Naive thymus-derived CD8-positive, alpha-beta T cell (primary cell): ENCODE measurements around the gene ATP2A1. TPM values are rescaled to one million over a fixed set of nuclear protein-coding genes. Genes with fewer than 3 reads are reported as not detected.

Experiments used
- ATAC-seq, 2 donors: fragments of 150-1000 bp; cut with Tn5 transposase in 1 of 2; sonication (Bioruptor Pico), chemical (Tn5 transposase) in 1 of 2; 1 replicate in 1 of 2; 2 replicates in 1 of 2; pipeline ENCODE4 v1.10.0; 2021; ENCODE audit warnings: mild to moderate bottlenecking in 2 of 2, moderate library complexity in 2 of 2
- POLR2A ChIA-PET: fragments of 350-600 bp; sonication (Branson Sonifier 250); formaldehyde crosslinking; loops from one replicate; lab custom pipeline; 2021; ENCODE audit warnings: antibody characterized with exemption; lab: Charles Lee
- DNase-seq, 10 donors: peaks; one replicate each; pipeline versions ENCODE4 v3.0.0 to v3.0.0-alpha.2; 2020 to 2022
- H3K27ac Mint-ChIP-seq, 10 donors: one replicate each; pipeline ENCODE4 v1.8.0; 2020 to 2022; ENCODE audit warnings: mild to moderate bottlenecking in 10 of 10, mixed read lengths in 10 of 10, moderate library complexity in 4 of 10, inconsistent platforms in 1 of 10
- H3K27me3 Mint-ChIP-seq, 5 donors: one replicate each; pipeline ENCODE4 v1.8.0; 2021 to 2022; ENCODE audit warnings: mixed read lengths in 5 of 5
- H3K36me3 Mint-ChIP-seq, 3 donors: one replicate each; pipeline ENCODE4 v1.8.0; 2020 to 2022; ENCODE audit warnings: mixed read lengths in 3 of 3, mild to moderate bottlenecking in 2 of 3, inconsistent platforms in 1 of 3
- H3K4me1 Mint-ChIP-seq, 4 donors: one replicate each; pipeline ENCODE4 v1.8.0; 2021 to 2022; ENCODE audit warnings: mixed read lengths in 4 of 4
- H3K4me3 Mint-ChIP-seq, 10 donors: one replicate each; pipeline ENCODE4 v1.8.0; 2020 to 2022; ENCODE audit warnings: mild to moderate bottlenecking in 10 of 10, mixed read lengths in 10 of 10, moderate library complexity in 6 of 10, inconsistent platforms in 1 of 10
- H3K9me3 Mint-ChIP-seq, 9 donors: one replicate each; pipeline ENCODE4 v1.8.0; 2020 to 2022; ENCODE audit warnings: mixed read lengths in 9 of 9, mild to moderate bottlenecking in 3 of 9, inconsistent platforms in 1 of 9, moderate library complexity in 1 of 9
- polyA plus RNA-seq, 3 donors: library from polyadenylated mRNA; unstranded; fragments of 300-500 nt; fragmentation: Illumina TruSeq; gene quantifications; one replicate each; pipeline ENCODE4 v1.2.3, GENCODE V29; 2021
- total RNA-seq, 8 experiments: library from RNA in 2 of 8; stranded (reverse) in 2 of 8; gene quantifications; one replicate each; pipeline ENCODE4 v1.2.3 and lab custom pipeline; 2021 to 2026

The ATP2A1 gene
- total and polyA plus RNA-seq, 5 experiments from 2014 or later = 0.58 to 1.2 TPM; not detected in 3

- Mint-ChIP-seq H3K27me3 (no peaks in the 10 kb centered on the region), H3K9me3 (no peaks in the 10 kb centered on the region), H3K4me1 (peaks cover 7 to 12% (median 9%) of the 10 kb centered on the region in 4 donors), H3K27ac (peak overlapping the region in 6 of 10 donors; percentile 34 to 73 (median 62)), H3K36me3 (peaks cover 0 to 73% (median 2%) of the 10 kb centered on the region in 3 donors), H3K4me3 (no peak overlapping the region)
- ATAC-seq (no peak), DNase-seq (no peak)
- POLR2A ChIA-PET = interaction anchor here (1.3 kb wide), 1 partner anchor 13 kb away, joined by 3 read pairs; no protein-coding TSS in a partner anchor
Observed at GRCh38 chr16:28839899-28840298, 38.4 kb upstream of the ATP2A1 start.

GRCh38 chr16:28842696-28843095, 35.6 kb upstream of the ATP2A1 start:
- Mint-ChIP-seq H3K9me3 (no peaks in the 10 kb centered on the region), H3K27me3 (no peaks in the 10 kb centered on the region), H3K27ac (peak overlapping the region in 4 of 10 donors; percentile 52 to 80 (median 71)), H3K4me3 (peak overlapping the region in 2 of 10 donors; percentile 33 to 50), H3K36me3 (peaks cover 0 to 49% (median 0%) of the 10 kb centered on the region in 3 donors), H3K4me1 (peaks cover 24 to 35% (median 31%) of the 10 kb centered on the region in 4 donors)
- ATAC-seq (no peak), DNase-seq (no peak)
- POLR2A ChIA-PET = interaction anchor here (1.2 to 10.6 kb wide), 5 partner anchors 11 to 82 kb away, joined by 3 to 165 read pairs (median 4); partner anchors contain the start of genes ATXN2L, RABEP2 and SH2B1

GRCh38 chr16:28843766-28844165, 34.5 kb upstream of the ATP2A1 start:
- no peaks in the 10 kb centered on the region for H3K9me3 Mint-ChIP-seq
- peak overlapping the region in 3 of 10 donors; percentile 36 to 92 (median 88) for H3K4me3 Mint-ChIP-seq
- H3K27me3 Mint-ChIP-seq = no peaks in the 10 kb centered on the region
- ATAC-seq (no peak), DNase-seq (no peak)
- peak overlapping the region in 5 of 10 donors; percentile 1 to 75 (median 28) for H3K27ac Mint-ChIP-seq
- POLR2A ChIA-PET = interaction anchor here (1.1 to 10.6 kb wide), 6 partner anchors 8 to 83 kb away, joined by 3 to 165 read pairs (median 5); partner anchors contain the start of genes ATXN2L, RABEP2 and SH2B1
- H3K4me1 Mint-ChIP-seq = peaks cover 23 to 37% (median 31%) of the 10 kb centered on the region in 4 donors
- H3K36me3 Mint-ChIP-seq = peaks cover 0 to 41% (median 0%) of the 10 kb centered on the region in 3 donors

GRCh38 chr16:28844226-28844885, 33.9 kb upstream of the ATP2A1 start:
- POLR2A ChIA-PET = interaction anchor here (0.9 to 10.6 kb wide), 8 partner anchors 9 to 82 kb away, joined by 3 to 165 read pairs (median 6); partner anchors contain the start of genes ATXN2L, RABEP2 and SH2B1
- Mint-ChIP-seq H3K36me3 (peaks cover 0 to 41% (median 0%) of the 10 kb centered on the region in 3 donors), H3K4me3 (peak overlapping the region; percentile 88 to 97 (median 92)), H3K4me1 (peaks cover 23 to 38% (median 31%) of the 10 kb centered on the region in 4 donors), H3K9me3 (no peaks in the 10 kb centered on the region), H3K27me3 (no peaks in the 10 kb centered on the region), H3K27ac (peak overlapping the region; percentile 61 to 97 (median 90))
- ATAC-seq = no peak
- no peak for DNase-seq

GRCh38 chr16:28845293-28845692, 33.0 kb upstream of the ATP2A1 start:
- H3K4me3 Mint-ChIP-seq = peak overlapping the region; percentile 88 to 97 (median 92)
- peak overlapping the region; percentile 90 to 98 (median 96) for H3K27ac Mint-ChIP-seq
- POLR2A ChIA-PET = interaction anchor here (0.9 to 10.6 kb wide), 10 partner anchors 13 to 354 kb away, joined by 3 to 165 read pairs (median 8); partner anchors contain the start of genes ATP2A1, ATXN2L, CLN3 and RABEP2
- no peaks in the 10 kb centered on the region for H3K9me3 Mint-ChIP-seq
- H3K4me1 Mint-ChIP-seq = peaks cover 23 to 38% (median 31%) of the 10 kb centered on the region in 4 donors
- ATAC-seq (no peak), DNase-seq (no peak)
- H3K36me3 Mint-ChIP-seq = peaks cover 0 to 41% (median 0%) of the 10 kb centered on the region in 3 donors
- H3K27me3 Mint-ChIP-seq = no peaks in the 10 kb centered on the region

- no peak for ATAC-seq
- Mint-ChIP-seq H3K36me3 (peaks cover 0 to 41% (median 0%) of the 10 kb centered on the region in 3 donors), H3K27me3 (no peaks in the 10 kb centered on the region), H3K9me3 (no peaks in the 10 kb centered on the region), H3K4me3 (peak overlapping the region; percentile 88 to 97 (median 92)), H3K4me1 (peaks cover 23 to 38% (median 31%) of the 10 kb centered on the region in 4 donors), H3K27ac (peak overlapping the region; percentile 90 to 98 (median 96))
- POLR2A ChIA-PET = interaction anchor here (0.5 to 10.6 kb wide), 11 partner anchors 9 to 354 kb away, joined by 3 to 165 read pairs (median 8); partner anchors contain the start of genes ATP2A1, ATXN2L, CLN3 and RABEP2
- no peak for DNase-seq
Observed at GRCh38 chr16:28845761-28846079, 32.6 kb upstream of the ATP2A1 start.

- Mint-ChIP-seq H3K27ac (peak within 1 kb of the TSS; percentile 90 to 98 (median 96)), H3K36me3 (peaks cover 0 to 40% (median 0%) of the 10 kb centered on the region in 3 donors), H3K4me3 (peak within 1 kb of the TSS; percentile 88 to 97 (median 92)), H3K4me1 (peaks cover 25 to 38% (median 31%) of the 10 kb centered on the region in 4 donors), H3K9me3 (no peaks in the 10 kb centered on the region), H3K27me3 (no peaks in the 10 kb centered on the region)
- ATAC-seq (peak; percentile 92 to 94), DNase-seq (peak; percentile 93 to 99 (median 98))
- POLR2A ChIA-PET = interaction anchor here (0.5 to 10.6 kb wide), 14 partner anchors 10 to 658 kb away, joined by 3 to 165 read pairs (median 5); partner anchors contain the start of genes ATP2A1, ATXN2L, CLN3 and NFATC2IP
Observed at GRCh38 chr16:28846080-28846932, 32.0 kb upstream of the ATP2A1 start, which contains the start of gene TUFM. Gene TUFM, minus strand, starts transcription at chr16:28846348. Its CDS starts 79 bp downstream, at chr16:28846269.

GRCh38 chr16:28846933-28847273, 31.4 kb upstream of the ATP2A1 start:
- H3K27me3 Mint-ChIP-seq = no peaks in the 10 kb centered on the region
- H3K9me3 Mint-ChIP-seq = no peaks in the 10 kb centered on the region

GRCh38 chr16:28858421-28858820, 19.9 kb upstream of the ATP2A1 start:
- H3K9me3 Mint-ChIP-seq = no peaks in the 10 kb centered on the region

More at GRCh38 chr16:28846933-28847273, 31.4 kb upstream of the ATP2A1 start:
- peaks cover 25 to 38% (median 31%) of the 10 kb centered on the region in 4 donors for H3K4me1 Mint-ChIP-seq
- POLR2A ChIA-PET = interaction anchor here (0.5 to 10.6 kb wide), 12 partner anchors 10 to 658 kb away, joined by 3 to 165 read pairs (median 9); partner anchors contain the start of genes ATP2A1, ATXN2L, NFATC2IP and RABEP2
- ATAC-seq (peak in 1 of 2 donors; percentile 1), DNase-seq (no peak)
- H3K27ac Mint-ChIP-seq = peak overlapping the region; percentile 72 to 98 (median 94)
- H3K36me3 Mint-ChIP-seq = peaks cover 0 to 37% (median 0%) of the 10 kb centered on the region in 3 donors
- H3K4me3 Mint-ChIP-seq = peak overlapping the region; percentile 88 to 97 (median 92)

GRCh38 chr16:28859326-28859725, 19.0 kb upstream of the ATP2A1 start:
- POLR2A ChIA-PET = interaction anchor here (0.7 to 2.9 kb wide), 2 partner anchors 13 to 1799 kb away, joined by 3 to 20 read pairs; partner anchors contain the start of gene TUFM
- peak overlapping the region in 1 of 10 donors; percentile 24 for H3K4me3 Mint-ChIP-seq
- H3K27ac Mint-ChIP-seq = peak overlapping the region in 3 of 10 donors; percentile 15 to 73 (median 21)

More at GRCh38 chr16:28858421-28858820, 19.9 kb upstream of the ATP2A1 start:
- H3K27me3 Mint-ChIP-seq = no peaks in the 10 kb centered on the region
- no peak overlapping the region for H3K4me3 Mint-ChIP-seq
- ATAC-seq = no peak
- H3K27ac Mint-ChIP-seq = peak overlapping the region in 1 of 10 donors; percentile 41
- POLR2A ChIA-PET = interaction anchor here (2.9 kb wide), 1 partner anchor 12 kb away, joined by 20 read pairs; the partner anchor contains the start of gene TUFM
- H3K36me3 Mint-ChIP-seq = no peaks in the 10 kb centered on the region
- no peak for DNase-seq
- peaks cover 5 to 16% (median 8%) of the 10 kb centered on the region in 4 donors for H3K4me1 Mint-ChIP-seq

More at GRCh38 chr16:28859326-28859725, 19.0 kb upstream of the ATP2A1 start:
- Mint-ChIP-seq H3K36me3 (no peaks in the 10 kb centered on the region), H3K27me3 (no peaks in the 10 kb centered on the region), H3K4me1 (peaks cover 6 to 22% (median 14%) of the 10 kb centered on the region in 4 donors), H3K9me3 (no peaks in the 10 kb centered on the region)
- ATAC-seq (no peak), DNase-seq (no peak)
